ENCODE data around the gene LYZL4. TPM values are rescaled to one million over a fixed set of nuclear protein-coding genes. Genes with fewer than 3 reads are reported as not detected.

The LYZL4 gene
- total RNA-seq, 1 experiment from 2014 or later = not detected

GRCh38 chr3:42451546-42452230 is 41.3 kb upstream of the LYZL4 start:
- no peak for TF ChIP-seq EZH2 (IDR thresholded peaks at IDR 0.05; ENCODE audit: low read depth)
- TF ChIP-seq, protein P1, sequence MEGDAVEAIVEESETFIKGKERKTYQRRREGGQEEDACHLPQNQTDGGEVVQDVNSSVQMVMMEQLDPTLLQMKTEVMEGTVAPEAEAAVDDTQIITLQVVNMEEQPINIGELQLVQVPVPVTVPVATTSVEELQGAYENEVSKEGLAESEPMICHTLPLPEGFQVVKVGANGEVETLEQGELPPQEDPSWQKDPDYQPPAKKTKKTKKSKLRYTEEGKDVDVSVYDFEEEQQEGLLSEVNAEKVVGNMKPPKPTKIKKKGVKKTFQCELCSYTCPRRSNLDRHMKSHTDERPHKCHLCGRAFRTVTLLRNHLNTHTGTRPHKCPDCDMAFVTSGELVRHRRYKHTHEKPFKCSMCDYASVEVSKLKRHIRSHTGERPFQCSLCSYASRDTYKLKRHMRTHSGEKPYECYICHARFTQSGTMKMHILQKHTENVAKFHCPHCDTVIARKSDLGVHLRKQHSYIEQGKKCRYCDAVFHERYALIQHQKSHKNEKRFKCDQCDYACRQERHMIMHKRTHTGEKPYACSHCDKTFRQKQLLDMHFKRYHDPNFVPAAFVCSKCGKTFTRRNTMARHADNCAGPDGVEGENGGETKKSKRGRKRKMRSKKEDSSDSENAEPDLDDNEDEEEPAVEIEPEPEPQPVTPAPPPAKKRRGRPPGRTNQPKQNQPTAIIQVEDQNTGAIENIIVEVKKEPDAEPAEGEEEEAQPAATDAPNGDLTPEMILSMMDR (conservative IDR thresholded peaks at IDR 0.05) = no peak
- Histone ChIP-seq H3K27me3 (ENCODE audit: insufficient read depth, low read depth) (no peaks in the 10 kb centered on the region), H3K79me2 (ENCODE audit: low read depth) (no peaks in the 10 kb centered on the region), H3K9me3 (ENCODE audit: insufficient read depth, low read depth) (no peaks in the 10 kb centered on the region), H3K4me2 (no peak overlapping the region), H3K36me3 (ENCODE audit: low read depth) (no peaks in the 10 kb centered on the region), H3K27ac (no peak overlapping the region), H3K4me1 (replicated peaks; ENCODE audit: insufficient read depth) (no peaks in the 10 kb centered on the region), H3K9me2 (ENCODE audit: insufficient read depth) (no peaks in the 10 kb centered on the region), H3F3A (ENCODE audit: insufficient read depth, low read depth) (no peaks in the 10 kb centered on the region), H4K20me1 (ENCODE audit: insufficient read depth) (no peaks in the 10 kb centered on the region), H2AFZ (no peak overlapping the region), H3K4me3 (no peak overlapping the region)
- DNase-seq = no peak
- CTCF ChIA-PET = no interaction called here
- intact Hi-C loops (cut with micrococcal nuclease; ENCODE audit: unreplicated experiment) = no loop called here
- BruUV-seq (replicated peaks) = no TSS peak
- POLR2A ChIA-PET (ENCODE audit: unreplicated experiment) = no interaction called here

GRCh38 chr3:42451116-42451515 is 40.7 kb upstream of the LYZL4 start:
- H3F3A ChIP-seq (ENCODE audit: insufficient read depth, low read depth) = no peaks in the 10 kb centered on the region
- ChIA-PET POLR2A (ENCODE audit: unreplicated experiment) (no interaction called here), CTCF (no interaction called here)
- H3K4me2 ChIP-seq = no peak overlapping the region
- H3K9me2 ChIP-seq (ENCODE audit: insufficient read depth) = no peaks in the 10 kb centered on the region
- intact Hi-C loops (cut with micrococcal nuclease; ENCODE audit: unreplicated experiment) = no loop called here
- no peak overlapping the region for H2AFZ ChIP-seq
- H3K27me3 ChIP-seq (ENCODE audit: insufficient read depth, low read depth) = no peaks in the 10 kb centered on the region
- no peaks in the 10 kb centered on the region for H3K79me2 ChIP-seq (ENCODE audit: low read depth)
- no peaks in the 10 kb centered on the region for H4K20me1 ChIP-seq (ENCODE audit: insufficient read depth)
- no peak overlapping the region for H3K27ac ChIP-seq
- H3K36me3 ChIP-seq (ENCODE audit: low read depth) = no peaks in the 10 kb centered on the region
- no peak overlapping the region for H3K4me3 ChIP-seq
- TF ChIP-seq, protein P1 (conservative IDR thresholded peaks at IDR 0.05) = no peak
- TF ChIP-seq EZH2 (IDR thresholded peaks at IDR 0.05; ENCODE audit: low read depth) = no peak
- no peaks in the 10 kb centered on the region for H3K4me1 ChIP-seq (replicated peaks; ENCODE audit: insufficient read depth)
- DNase-seq = peak in 1 of 2 experiments; percentile 53
- no peaks in the 10 kb centered on the region for H3K9me3 ChIP-seq (ENCODE audit: insufficient read depth, low read depth)
- no TSS peak for BruUV-seq (replicated peaks)

- TF ChIP-seq EZH2 (IDR thresholded peaks at IDR 0.05; ENCODE audit: low read depth) = no peak
- TF ChIP-seq, protein P1 (conservative IDR thresholded peaks at IDR 0.05) = no peak
- H3K27me3 ChIP-seq (ENCODE audit: insufficient read depth, low read depth) = no peaks in the 10 kb centered on the region
- H3K4me3 ChIP-seq = no peak overlapping the region
- H2AFZ ChIP-seq = no peak overlapping the region
- no peaks in the 10 kb centered on the region for H3K4me1 ChIP-seq (replicated peaks; ENCODE audit: insufficient read depth)
- no peaks in the 10 kb centered on the region for H3K9me2 ChIP-seq (ENCODE audit: insufficient read depth)
- no peaks in the 10 kb centered on the region for H3F3A ChIP-seq (ENCODE audit: insufficient read depth, low read depth)
- no peaks in the 10 kb centered on the region for H4K20me1 ChIP-seq (ENCODE audit: insufficient read depth)
- no peaks in the 10 kb centered on the region for H3K79me2 ChIP-seq (ENCODE audit: low read depth)
- ChIA-PET CTCF (no interaction called here), POLR2A (ENCODE audit: unreplicated experiment) (no interaction called here)
- no peak overlapping the region for H3K27ac ChIP-seq
- intact Hi-C loops (cut with micrococcal nuclease; ENCODE audit: unreplicated experiment) = no loop called here
- no peaks in the 10 kb centered on the region for H3K36me3 ChIP-seq (ENCODE audit: low read depth)
- no peak for DNase-seq
- H3K9me3 ChIP-seq (ENCODE audit: insufficient read depth, low read depth) = no peaks in the 10 kb centered on the region
- no TSS peak for BruUV-seq (replicated peaks)
- no peak overlapping the region for H3K4me2 ChIP-seq
Observed at GRCh38 chr3:42450567-42450966, 40.2 kb upstream of the LYZL4 start.
